NCI-H1694 treated with DMSO at 0.1 percent for 48 hours (cell line): ENCODE measurements around the gene GPC6.

Source experiments
- DNase-seq: peaks from one replicate; lab custom pipeline; 2025; lab: John Stamatoyannopoulos, UW

GPC6 gene

GRCh38 chr13:93736081-93736480, 509.5 kb downstream of the GPC6 start:
- no peak for DNase-seq

DNA sequence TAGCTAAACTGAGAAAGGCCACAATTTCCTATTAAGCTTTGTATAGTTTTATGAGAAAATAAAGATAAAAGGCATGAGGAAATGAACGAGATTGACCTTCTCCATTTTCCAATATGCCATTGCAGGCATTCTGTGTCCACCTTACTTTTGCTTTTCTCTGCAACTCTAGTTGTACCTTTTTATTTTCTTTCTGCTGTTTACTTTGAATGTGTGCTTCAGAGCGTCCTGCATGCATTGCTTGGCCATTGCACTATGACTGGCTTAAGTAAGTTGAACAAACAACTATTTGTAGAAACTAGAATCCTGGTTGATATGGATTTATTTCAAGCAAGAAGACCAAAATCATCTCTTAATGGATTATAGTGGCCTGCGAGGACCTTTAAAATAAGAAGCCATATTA, 510.3 kb downstream of the GPC6 start:
- DNase-seq = no peak

DNA sequence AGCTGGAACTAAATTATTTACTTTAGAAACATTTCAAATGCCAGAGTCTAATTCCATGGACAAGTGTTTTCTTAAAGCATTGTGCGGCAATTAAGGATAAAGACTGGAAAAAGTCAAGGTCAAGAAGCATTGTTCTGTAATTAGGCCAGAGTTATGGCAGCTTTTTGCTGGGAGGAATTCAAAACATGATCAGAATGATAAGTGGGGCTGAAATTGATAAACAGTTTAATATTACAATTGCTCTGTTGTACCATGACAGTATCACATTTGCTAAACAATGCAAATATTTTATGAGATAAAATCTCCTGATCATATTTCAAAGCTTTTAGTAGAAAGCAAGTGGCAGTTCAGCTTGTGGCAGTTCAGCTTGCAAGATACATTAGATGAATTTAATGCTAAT, 513.7 kb downstream of the GPC6 start:
- no peak for DNase-seq

GRCh38 chr13:93744033-93744432, 517.4 kb downstream of the GPC6 start:
- DNase-seq = no peak

GRCh38 chr13:93744886-93745285, 518.3 kb downstream of the GPC6 start:
- no peak for DNase-seq

- no peak for DNase-seq
Measured at GRCh38 chr13:93745884-93746283, 519.3 kb downstream of the GPC6 start.

- DNase-seq = no peak
Measured at GRCh38 chr13:93746589-93746988, 520.0 kb downstream of the GPC6 start.

DNA sequence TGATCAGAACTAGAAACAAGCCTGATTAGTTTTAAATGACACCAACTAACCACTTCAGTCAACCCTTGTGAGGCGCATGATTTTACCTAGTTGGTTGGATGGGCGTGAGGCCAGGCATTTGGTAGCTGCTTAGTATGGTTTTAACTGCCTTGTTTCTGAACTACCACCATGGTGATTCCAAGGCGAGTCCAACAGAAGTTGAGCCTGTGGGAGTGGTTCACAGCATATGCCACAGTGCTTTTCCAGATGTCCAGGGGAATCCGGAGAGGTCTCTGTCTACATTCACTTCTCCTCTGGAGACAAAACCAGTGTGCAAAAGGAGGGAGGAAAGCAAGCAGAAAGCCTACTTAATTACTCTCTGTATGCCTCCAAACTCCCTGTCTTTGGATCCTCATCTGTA, 524.1 kb downstream of the GPC6 start:
- no peak for DNase-seq

DNA sequence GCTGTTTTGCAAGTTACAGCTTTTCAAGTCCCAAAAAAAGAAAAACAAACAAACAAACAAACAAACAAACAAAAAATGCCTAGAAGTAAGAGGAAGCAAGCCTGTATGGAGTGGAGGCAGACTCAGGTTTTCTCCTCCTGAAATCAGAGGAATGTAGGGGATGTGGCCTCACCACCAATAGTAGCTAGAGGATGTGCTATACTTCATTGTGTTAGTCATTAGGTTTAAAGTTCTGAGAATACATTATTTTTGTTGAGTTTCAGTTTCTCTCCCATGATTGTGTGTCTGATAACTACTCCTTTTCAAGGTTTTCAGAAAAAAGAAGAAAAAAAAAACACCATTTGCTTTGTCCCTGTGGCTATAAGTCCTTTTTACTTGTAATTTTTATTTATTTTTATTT, 524.5 kb downstream of the GPC6 start:
- DNase-seq = no peak

- no peak for DNase-seq
Measured at GRCh38 chr13:93752541-93752940, 525.9 kb downstream of the GPC6 start.

GRCh38 chr13:93753639-93754038, 527.0 kb downstream of the GPC6 start:
- DNase-seq = no peak

DNA sequence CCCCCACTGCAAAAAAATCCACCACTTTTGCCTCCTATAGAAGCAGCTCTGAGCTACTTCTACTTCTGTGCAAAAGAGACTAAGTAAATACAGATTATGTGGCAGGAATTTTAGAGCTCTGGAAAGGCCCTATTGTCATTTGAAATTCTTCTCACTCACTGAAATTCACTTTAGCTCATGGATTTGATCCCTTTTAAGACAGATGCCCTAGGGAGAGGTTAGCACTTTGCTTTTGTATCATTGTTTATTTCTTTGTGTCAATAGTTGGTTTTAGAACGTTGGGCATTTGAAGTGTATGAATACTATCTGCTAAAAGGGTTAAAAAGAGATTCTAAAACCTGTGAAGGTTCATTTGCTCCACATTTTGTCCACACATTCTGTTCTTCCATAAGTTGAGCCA, 528.7 kb downstream of the GPC6 start:
- DNase-seq = no peak

GRCh38 chr13:93758575-93758974, 532.0 kb downstream of the GPC6 start:
- DNase-seq = no peak

DNA sequence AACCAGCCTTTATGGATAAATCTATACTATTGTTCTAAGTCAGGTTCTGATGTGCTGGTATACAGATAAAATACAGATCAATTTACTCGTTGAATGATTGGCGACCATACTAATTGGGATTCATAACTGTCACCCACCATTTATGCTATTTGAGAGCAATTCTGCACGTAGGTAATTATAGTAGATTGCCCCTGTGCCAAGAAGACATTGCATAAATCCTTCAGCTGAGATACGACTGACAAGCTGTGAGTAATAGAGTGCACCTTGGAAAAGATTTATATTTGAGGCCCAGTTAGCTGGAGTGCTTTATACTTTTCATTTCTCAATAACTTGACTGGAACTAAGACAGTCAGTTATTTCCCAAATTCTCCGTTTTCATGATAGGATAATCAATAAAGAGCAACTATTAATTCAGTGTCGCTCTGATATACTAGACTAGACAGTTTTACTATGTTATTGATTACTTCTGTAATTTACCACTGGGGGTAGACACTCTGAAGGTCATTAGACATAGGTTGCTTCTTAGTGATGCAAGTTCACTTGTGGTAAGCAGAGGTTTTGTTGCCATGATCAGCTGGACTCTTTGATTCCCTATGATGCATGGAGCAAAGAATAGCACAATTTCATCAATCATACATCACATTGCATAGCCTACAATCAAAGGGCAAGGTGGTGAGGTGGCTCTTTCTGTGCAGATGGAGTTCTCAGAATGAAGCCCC, 536.3 kb downstream of the GPC6 start:
- no peak for DNase-seq

DNA sequence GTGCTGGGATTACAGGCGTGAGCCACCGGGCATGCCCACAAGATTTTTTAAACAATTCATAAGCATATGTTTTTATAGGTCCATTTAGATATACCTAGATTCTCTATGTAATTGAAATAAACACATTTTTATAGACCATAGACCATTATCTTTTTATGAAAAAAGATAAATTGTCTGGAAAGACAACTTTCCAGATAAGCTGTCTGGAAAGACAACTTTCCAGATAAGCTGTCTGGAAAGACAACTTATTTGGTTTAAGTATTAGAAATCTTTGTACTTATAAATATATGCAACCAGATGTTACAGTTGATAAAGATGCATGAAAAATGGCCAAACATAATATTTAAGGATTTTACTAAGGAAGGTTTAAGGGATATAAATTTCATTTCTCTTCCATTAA, 538.5 kb downstream of the GPC6 start:
- DNase-seq = no peak

DNA sequence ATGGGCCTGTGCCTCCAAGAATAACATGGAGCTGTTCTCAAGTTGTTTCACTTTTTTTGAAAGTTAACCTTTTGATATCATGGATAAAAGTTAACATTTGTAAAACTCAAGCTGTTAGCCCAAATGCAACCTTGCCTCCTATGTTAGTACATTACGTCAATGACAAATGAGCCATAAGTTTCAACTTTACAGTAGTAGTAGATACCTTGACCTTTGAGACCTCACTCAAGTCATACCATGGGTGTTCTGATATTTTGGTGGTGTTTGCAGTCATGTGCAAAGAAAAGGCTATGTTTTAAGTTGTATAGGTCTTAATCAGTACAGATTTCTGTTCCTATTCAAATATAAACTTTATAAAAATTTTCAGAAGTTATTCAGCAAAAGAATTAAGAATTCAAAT, 539.2 kb downstream of the GPC6 start:
- no peak for DNase-seq

GRCh38 chr13:93766719-93767118, 540.1 kb downstream of the GPC6 start:
- no peak for DNase-seq

DNA sequence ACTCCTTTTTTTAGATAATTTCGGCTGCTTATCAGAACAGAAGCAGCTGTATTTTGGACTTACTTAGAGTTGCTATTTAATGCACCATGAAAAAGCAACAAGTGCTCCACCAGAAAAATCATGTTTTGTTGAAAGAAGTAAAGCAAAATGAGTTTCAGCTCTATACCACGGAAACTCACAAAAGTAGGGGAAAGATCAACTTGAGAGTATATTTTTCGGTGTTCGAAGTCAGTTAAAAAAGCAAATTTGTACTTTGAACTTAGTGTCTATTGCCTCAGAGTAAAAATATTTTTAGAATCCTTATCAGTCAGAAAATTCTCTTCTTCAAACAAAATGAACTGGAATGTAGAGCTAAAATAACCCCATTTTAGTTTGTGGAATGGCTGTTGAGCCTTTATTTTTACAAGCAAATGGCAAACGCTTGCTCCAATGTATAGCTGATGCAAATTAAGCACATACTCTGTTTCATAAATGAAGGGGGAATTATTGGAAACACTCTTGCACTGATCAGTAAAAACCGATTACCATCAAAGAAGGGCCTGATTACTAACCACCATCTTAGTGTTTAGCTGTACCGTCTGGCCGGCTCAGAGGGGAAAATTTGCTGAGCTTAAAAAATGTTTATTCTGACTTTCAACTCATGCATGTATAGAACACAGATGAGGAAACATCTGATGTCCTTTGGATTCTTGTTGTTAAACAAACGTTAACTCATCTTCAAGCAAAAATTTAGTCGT, 540.7 kb downstream of the GPC6 start:
- no peak for DNase-seq

DNA sequence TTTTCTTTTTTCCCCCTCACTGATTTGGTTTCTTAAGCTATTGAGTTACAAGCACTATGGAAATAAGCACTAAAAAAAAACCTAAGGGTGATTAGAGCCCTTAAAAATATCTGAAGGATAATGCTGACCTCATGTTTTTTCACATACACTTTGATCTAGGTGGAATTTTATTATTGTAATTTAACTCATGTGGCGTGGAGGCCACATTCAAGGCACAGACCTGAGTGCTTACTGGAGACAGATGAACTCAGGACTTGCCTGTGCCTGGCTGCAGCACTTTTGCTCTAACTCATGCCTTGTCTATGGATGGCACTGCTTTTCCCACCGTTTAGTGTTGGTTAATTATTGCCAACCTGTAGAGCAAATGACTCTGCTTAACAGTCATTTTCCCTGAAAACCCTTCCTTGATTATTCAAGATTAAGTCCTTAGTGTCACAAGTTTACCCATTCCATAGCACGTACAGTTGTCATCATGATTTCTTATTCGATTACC, 541.4 kb downstream of the GPC6 start:
- no peak for DNase-seq

- no peak for DNase-seq
Measured at GRCh38 chr13:93769101-93769500, 542.5 kb downstream of the GPC6 start.

- DNase-seq = no peak
Measured at GRCh38 chr13:93769607-93770006, 543.0 kb downstream of the GPC6 start.

DNA sequence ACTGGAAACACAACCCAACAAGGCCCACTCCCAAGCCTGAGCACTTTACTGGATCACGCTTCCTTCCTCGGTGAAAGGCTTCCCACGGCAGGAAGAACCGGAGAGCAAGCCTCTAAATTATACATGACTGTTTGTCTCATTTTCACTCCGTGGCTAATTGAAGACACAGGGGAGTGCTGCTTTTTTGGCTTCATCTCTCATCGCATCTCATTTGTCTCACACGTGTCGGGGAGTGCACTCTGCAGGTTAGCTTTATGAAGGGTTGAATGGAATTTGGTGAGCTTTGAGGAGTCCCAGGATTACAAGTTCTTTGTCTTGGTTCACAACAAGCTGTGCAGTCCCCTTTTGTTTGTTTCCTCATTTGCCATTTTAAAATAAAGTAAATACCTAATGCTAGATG, 544.6 kb downstream of the GPC6 start:
- DNase-seq = no peak

DNA sequence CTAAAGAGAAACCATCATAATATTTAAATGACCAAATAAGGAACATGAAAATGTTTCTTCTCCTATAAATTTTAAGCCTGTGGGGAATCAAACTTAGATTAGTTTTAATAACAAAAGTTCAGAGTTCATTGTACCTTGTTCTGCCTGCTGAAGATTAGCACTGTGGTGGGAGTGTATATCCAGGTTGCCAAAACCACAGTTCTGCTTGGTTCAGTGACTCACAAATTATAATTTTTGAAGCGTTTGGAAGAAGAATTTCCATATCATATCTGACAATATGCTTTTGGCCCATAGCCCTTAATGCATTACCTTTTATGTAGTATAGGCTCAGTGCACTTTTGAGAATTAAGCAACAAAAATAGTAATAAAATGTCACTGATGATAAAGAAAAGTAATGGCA, 545.2 kb downstream of the GPC6 start:
- DNase-seq = no peak

GRCh38 chr13:93774506-93774905, 547.9 kb downstream of the GPC6 start:
- DNase-seq = no peak
